ENCODE measurements around the gene MFN2.

Gene MFN2

DNA sequence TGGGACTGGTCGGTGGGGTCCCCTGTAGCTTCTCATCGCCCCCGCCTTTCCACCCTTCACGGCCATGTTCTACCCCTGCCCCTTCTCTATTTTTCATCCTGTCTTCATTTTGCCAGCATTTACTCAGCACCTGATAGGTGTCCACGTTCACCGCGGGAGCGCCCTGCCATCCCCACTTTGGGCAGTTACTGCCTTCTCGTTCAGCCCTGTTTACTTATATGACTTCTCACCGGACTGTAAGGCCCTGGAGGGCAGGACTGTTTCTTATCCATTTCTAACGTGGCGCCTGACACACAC, 380 bp downstream of the MFN2 start:
- no peaks in the 10 kb centered on the region for H3K27me3 ChIP-seq (ENCODE audit: control insufficient read depth, insufficient read depth, low read length, poor library complexity, severe bottlenecking)
- H3K9me3 ChIP-seq (ENCODE audit: control insufficient read depth, low read length) = no peaks in the 10 kb centered on the region
- 1% methylated on average over 12 of the region's 12 CpGs for WGBS, 2 experiments

DNA sequence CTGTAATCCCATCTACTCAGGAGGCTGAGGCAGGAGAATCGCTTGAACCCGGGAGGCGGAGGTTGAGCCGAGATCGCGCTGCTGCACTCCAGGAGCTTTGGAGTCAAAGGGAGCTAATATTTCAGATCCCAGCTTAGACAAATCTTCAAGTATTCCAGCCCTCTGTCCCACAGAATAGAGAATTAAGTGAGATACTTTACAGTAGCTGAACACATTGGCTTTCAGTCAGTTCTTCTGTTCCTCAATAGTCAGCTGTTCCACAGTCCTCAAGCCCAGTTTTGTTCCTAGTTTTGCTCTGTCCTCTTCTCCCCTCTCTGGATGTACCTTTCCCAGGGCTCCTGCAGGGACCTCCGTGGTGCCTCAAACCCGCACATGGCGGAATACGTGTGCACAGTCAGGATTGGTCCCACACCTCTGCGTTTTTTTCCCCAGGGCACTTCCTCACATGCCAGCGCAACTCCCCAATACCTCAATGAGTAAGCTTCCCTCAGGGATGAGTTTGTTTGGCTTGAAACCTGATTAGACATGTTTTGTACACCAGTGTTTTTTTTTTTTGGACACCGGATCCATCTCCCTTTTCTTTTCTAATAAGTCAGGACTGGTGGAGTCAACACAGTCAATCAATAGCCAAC, 1.2 kb downstream of the MFN2 start:
- Histone ChIP-seq H3K4me1 (ENCODE audit: control insufficient read depth, insufficient read depth, low read length) (peaks cover 14% of the 10 kb centered on the region), H3K36me3 (ENCODE audit: control insufficient read depth, insufficient read depth, low read length) (peaks cover 17% of the 10 kb centered on the region), H3K27me3 (ENCODE audit: control insufficient read depth, insufficient read depth, low read length, poor library complexity, severe bottlenecking) (no peaks in the 10 kb centered on the region), H3K27ac (ENCODE audit: insufficient read depth, low read depth, low read length, poor library complexity, severe bottlenecking) (no peak overlapping the region), H3K4me3 (ENCODE audit: insufficient read depth, low read depth, low read length) (peak overlapping the region; percentile 95), H3K9me3 (ENCODE audit: control insufficient read depth, low read length) (no peaks in the 10 kb centered on the region)
- 92 to 96% methylated on average over 13 of the region's 13 CpGs for WGBS, 2 experiments

More for the DNA sequence above, 380 bp downstream of the MFN2 start:
- H3K4me3 ChIP-seq (ENCODE audit: insufficient read depth, low read depth, low read length) = peak overlapping the region; percentile 95
- peaks cover 8% of the 10 kb centered on the region for H3K36me3 ChIP-seq (ENCODE audit: control insufficient read depth, insufficient read depth, low read length)
- H3K4me1 ChIP-seq (ENCODE audit: control insufficient read depth, insufficient read depth, low read length) = peaks cover 14% of the 10 kb centered on the region
- H3K27ac ChIP-seq (ENCODE audit: insufficient read depth, low read depth, low read length, poor library complexity, severe bottlenecking) = peak overlapping the region; percentile 87

DNA sequence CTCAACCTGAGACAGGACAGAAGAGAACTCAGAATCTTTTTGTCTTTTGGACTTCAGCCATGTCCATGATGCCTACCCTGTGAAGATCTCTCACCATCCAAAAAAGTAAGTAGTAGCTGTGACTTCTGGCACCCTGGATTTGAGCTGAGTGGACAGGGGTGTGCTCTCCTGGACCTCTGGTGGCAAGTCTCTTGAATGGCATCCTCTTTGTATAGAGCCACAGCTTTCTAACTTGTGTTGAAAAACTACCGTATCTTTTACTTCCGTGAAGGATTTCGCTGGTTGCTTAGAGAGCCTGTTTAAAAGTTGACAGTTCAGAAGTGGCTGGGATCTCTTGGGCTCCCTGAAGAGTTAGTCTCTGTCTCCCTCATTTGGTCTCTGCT, 1.8 kb downstream of the MFN2 start:
- Histone ChIP-seq H3K27me3 (ENCODE audit: control insufficient read depth, insufficient read depth, low read length, poor library complexity, severe bottlenecking) (no peaks in the 10 kb centered on the region), H3K9me3 (ENCODE audit: control insufficient read depth, low read length) (no peaks in the 10 kb centered on the region), H3K36me3 (ENCODE audit: control insufficient read depth, insufficient read depth, low read length) (peaks cover 17% of the 10 kb centered on the region), H3K4me3 (ENCODE audit: insufficient read depth, low read depth, low read length) (no peak overlapping the region), H3K27ac (ENCODE audit: insufficient read depth, low read depth, low read length, poor library complexity, severe bottlenecking) (no peak overlapping the region), H3K4me1 (ENCODE audit: control insufficient read depth, insufficient read depth, low read length) (peaks cover 14% of the 10 kb centered on the region)
- 92 to 95% methylated on average over 3 of the region's 3 CpGs for WGBS, 2 experiments

DNA sequence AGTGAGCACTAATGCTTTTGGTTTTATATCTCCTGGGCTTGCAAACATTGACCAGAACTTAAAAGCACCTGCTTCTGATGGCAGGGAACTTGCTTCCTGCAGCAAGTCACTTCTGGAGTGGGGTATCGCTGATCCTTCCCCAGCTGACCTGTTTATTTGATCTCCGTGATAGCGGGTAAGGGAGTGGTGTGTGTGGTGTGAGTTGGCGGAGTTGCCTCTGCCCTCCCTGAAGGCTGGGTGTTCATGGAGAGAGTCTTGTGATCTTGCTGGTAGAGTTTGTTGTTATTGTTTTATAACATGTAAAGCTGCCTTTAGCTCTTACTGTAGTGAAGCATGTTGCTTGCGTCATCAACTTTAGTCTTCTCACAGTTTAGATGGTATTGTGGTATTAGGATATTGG, 3.9 kb downstream of the MFN2 start:
- Histone ChIP-seq H3K4me1 (ENCODE audit: control insufficient read depth, insufficient read depth, low read length) (peaks cover 14% of the 10 kb centered on the region), H3K27me3 (ENCODE audit: control insufficient read depth, insufficient read depth, low read length, poor library complexity, severe bottlenecking) (no peaks in the 10 kb centered on the region), H3K9me3 (ENCODE audit: control insufficient read depth, low read length) (no peaks in the 10 kb centered on the region), H3K36me3 (ENCODE audit: control insufficient read depth, insufficient read depth, low read length) (peaks cover 17% of the 10 kb centered on the region), H3K4me3 (ENCODE audit: insufficient read depth, low read depth, low read length) (no peak overlapping the region), H3K27ac (ENCODE audit: insufficient read depth, low read depth, low read length, poor library complexity, severe bottlenecking) (no peak overlapping the region)
- 96 to 98% methylated on average over 5 of the region's 5 CpGs for WGBS, 2 experiments

DNA sequence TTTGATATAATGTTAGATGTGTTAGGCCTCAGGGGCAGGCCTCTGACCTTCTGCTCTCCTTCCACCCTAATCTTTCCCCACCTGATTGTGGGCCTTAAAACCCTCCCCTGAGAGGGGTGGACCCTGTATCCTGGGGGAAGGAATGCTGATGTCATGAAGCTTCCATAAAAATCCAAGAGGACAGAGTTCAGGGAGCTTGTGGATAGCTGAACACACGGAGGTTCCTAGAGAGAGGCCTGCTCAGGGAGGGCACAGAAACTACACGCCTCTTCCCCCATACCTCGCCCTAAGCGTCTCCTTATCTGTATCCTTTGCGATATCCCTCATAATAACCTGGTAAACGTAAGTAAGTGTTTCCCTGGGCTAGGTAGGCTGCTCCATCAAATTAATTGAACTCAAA, 4.3 kb downstream of the MFN2 start:
- H3K36me3 ChIP-seq (ENCODE audit: control insufficient read depth, insufficient read depth, low read length) = peaks cover 17% of the 10 kb centered on the region
- WGBS, 2 experiments = 97% methylated on average over 6 of the region's 6 CpGs

DNA sequence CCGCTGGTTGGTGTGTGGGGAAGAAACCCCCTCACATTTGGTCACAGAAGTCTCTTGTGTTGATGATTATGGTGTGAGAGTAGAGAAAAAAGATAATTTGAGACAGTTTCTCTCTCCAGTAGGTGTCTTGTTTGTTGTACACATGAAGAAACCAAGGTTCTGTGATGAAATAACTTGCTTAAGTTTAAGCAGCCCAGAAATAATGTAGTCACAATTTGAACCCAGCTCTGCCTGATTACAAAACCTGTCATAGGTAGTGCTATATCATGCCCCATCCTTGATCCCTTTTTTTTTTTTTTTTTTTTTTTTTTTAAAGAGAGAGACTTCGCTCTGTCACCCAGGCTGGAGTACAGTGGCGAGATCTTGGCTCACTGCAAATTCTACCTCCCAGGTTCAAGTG, 4.9 kb downstream of the MFN2 start:
- no peaks in the 10 kb centered on the region for H3K9me3 ChIP-seq (ENCODE audit: control insufficient read depth, low read length)
- no peak overlapping the region for H3K4me3 ChIP-seq (ENCODE audit: insufficient read depth, low read depth, low read length)
- peaks cover 9% of the 10 kb centered on the region for H3K4me1 ChIP-seq (ENCODE audit: control insufficient read depth, insufficient read depth, low read length)
- no peaks in the 10 kb centered on the region for H3K27me3 ChIP-seq (ENCODE audit: control insufficient read depth, insufficient read depth, low read length, poor library complexity, severe bottlenecking)
- WGBS, 2 experiments = 95 to 97% methylated on average over 3 of the region's 3 CpGs
- no peak overlapping the region for H3K27ac ChIP-seq (ENCODE audit: insufficient read depth, low read depth, low read length, poor library complexity, severe bottlenecking)
- peaks cover 20% of the 10 kb centered on the region for H3K36me3 ChIP-seq (ENCODE audit: control insufficient read depth, insufficient read depth, low read length)

More for the DNA sequence above, 4.3 kb downstream of the MFN2 start:
- Histone ChIP-seq H3K27ac (ENCODE audit: insufficient read depth, low read depth, low read length, poor library complexity, severe bottlenecking) (no peak overlapping the region), H3K9me3 (ENCODE audit: control insufficient read depth, low read length) (no peaks in the 10 kb centered on the region), H3K4me1 (ENCODE audit: control insufficient read depth, insufficient read depth, low read length) (peaks cover 10% of the 10 kb centered on the region), H3K4me3 (ENCODE audit: insufficient read depth, low read depth, low read length) (no peak overlapping the region), H3K27me3 (ENCODE audit: control insufficient read depth, insufficient read depth, low read length, poor library complexity, severe bottlenecking) (no peaks in the 10 kb centered on the region)

DNA sequence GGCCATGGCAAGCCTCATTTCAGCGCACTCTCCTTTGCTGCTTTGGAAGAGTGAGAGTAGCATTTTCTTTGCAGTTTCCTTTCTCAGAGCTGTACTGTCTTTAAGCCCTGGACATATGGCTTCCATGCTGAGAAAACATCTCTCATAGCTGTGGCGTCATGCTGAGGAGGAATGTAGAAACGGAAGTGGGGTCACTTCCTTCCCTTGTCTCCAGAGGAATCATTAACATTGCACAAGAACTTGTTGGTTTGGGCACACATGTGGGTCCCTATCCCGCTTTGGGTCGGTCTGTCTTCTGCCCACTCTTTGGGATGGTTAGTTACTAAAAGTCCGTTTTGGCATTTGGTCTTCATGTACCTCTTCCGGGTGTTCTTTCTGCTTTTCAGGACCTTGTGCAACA, 5.6 kb downstream of the MFN2 start:
- Histone ChIP-seq H3K4me3 (ENCODE audit: insufficient read depth, low read depth, low read length) (no peak overlapping the region), H3K36me3 (ENCODE audit: control insufficient read depth, insufficient read depth, low read length) (peaks cover 23% of the 10 kb centered on the region), H3K9me3 (ENCODE audit: control insufficient read depth, low read length) (no peaks in the 10 kb centered on the region), H3K27me3 (ENCODE audit: control insufficient read depth, insufficient read depth, low read length, poor library complexity, severe bottlenecking) (no peaks in the 10 kb centered on the region), H3K27ac (ENCODE audit: insufficient read depth, low read depth, low read length, poor library complexity, severe bottlenecking) (no peak overlapping the region), H3K4me1 (ENCODE audit: control insufficient read depth, insufficient read depth, low read length) (peaks cover 9% of the 10 kb centered on the region)
- 94% methylated on average over 7 of the region's 7 CpGs for WGBS, 2 experiments

DNA sequence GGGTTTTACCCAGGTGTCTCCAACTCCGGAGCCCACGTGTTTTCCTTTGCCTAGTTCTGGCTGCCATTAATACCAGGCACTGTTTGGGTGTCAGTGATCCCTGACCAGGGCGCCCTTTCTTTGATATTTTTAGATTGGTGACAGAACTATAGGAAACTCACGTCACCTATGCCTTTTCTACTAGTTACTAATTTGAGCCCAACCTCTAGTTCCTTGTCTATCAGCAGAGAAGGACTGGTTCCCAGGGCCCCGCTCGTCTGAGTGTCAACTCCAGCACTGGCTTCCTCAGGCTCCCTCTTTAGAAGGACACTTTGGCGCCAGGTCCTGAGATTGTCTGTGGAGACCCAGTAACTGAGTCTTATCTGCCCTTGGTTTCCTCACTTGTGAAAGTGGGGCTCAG, 9.4 kb downstream of the MFN2 start:
- no peaks in the 10 kb centered on the region for H3K27me3 ChIP-seq (ENCODE audit: control insufficient read depth, insufficient read depth, low read length, poor library complexity, severe bottlenecking)
- WGBS, 2 experiments = 96 to 98% methylated on average over 7 of the region's 7 CpGs
- no peak overlapping the region for H3K4me3 ChIP-seq (ENCODE audit: insufficient read depth, low read depth, low read length)
- H3K9me3 ChIP-seq (ENCODE audit: control insufficient read depth, low read length) = no peaks in the 10 kb centered on the region
- H3K27ac ChIP-seq (ENCODE audit: insufficient read depth, low read depth, low read length, poor library complexity, severe bottlenecking) = no peak overlapping the region
- no peaks in the 10 kb centered on the region for H3K4me1 ChIP-seq (ENCODE audit: control insufficient read depth, insufficient read depth, low read length)
- H3K36me3 ChIP-seq (ENCODE audit: control insufficient read depth, insufficient read depth, low read length) = peaks cover 26% of the 10 kb centered on the region

DNA sequence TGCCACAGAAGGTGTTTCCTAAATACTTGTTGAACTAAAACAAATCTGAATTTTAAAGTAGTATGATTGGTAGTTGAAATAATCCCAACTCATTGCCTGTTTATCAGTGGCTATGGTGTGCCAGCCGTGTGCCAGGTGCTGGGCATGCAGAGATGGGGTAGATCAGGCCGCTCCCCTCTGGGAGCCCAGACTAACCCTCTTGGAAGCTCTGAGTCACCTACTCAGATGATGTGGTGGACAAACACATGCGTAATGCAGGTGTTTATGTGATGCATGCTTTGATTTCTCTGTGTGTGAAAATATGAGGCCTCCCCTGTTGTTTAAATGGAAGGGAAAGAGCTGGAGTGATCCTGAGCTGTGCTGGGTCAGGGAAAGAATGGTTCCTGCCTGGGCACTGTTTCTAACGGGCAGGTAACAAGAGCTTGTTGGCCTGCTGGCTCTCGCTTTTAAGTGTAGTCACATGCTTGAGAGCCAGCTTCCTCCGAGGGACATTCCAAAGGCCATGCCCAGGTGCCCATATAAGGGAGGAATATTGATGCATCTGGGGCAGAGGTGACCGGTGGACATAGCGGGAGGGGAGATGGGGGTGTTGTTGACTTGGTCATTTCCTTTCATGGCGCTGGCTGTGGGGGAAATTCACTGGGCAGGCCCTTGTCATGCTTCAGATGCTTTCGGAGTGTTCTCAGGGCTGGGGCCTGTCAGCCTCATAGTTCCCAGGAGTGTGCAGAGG, 10.2 kb downstream of the MFN2 start:
- Histone ChIP-seq H3K27me3 (ENCODE audit: control insufficient read depth, insufficient read depth, low read length, poor library complexity, severe bottlenecking) (no peaks in the 10 kb centered on the region), H3K36me3 (ENCODE audit: control insufficient read depth, insufficient read depth, low read length) (peaks cover 26% of the 10 kb centered on the region), H3K27ac (ENCODE audit: insufficient read depth, low read depth, low read length, poor library complexity, severe bottlenecking) (no peak overlapping the region), H3K4me3 (ENCODE audit: insufficient read depth, low read depth, low read length) (no peak overlapping the region), H3K9me3 (ENCODE audit: control insufficient read depth, low read length) (no peaks in the 10 kb centered on the region), H3K4me1 (ENCODE audit: control insufficient read depth, insufficient read depth, low read length) (no peaks in the 10 kb centered on the region)
- 93 to 96% methylated on average over 10 of the region's 10 CpGs for WGBS, 2 experiments

DNA sequence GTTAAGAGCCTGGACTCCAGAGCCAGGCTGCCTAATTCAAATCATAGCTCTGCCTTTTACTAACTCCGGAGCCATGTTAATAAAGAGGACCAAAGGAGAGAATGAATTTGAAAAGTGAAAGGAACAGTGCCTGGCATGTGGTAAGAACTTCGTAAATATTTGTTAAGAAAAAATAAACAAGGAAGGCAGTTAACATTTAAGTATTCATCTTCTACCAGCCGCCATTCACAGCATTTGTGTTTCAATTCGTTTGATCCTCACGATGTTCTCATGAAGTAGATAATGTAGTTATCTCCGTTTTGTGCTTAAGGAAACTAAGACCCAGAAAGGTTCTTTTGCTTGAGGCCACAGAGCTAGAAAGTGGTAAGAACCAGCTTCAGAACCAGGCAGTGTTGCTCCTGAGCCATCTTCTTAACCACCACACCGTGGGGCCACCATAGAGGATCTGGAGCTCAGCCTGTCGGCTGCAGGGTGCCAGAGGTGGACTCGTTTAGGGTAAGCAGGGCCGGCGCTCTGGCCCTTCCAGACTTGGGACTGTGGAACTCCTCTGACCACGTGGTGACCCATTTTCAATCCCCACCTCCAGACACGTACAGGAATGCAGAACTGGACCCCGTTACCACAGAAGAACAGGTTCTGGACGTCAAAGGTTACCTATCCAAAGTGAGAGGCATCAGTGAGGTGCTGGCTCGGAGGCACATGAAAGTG, 11.9 kb downstream of the MFN2 start:
- Histone ChIP-seq H3K4me1 (ENCODE audit: control insufficient read depth, insufficient read depth, low read length) (no peaks in the 10 kb centered on the region), H3K36me3 (ENCODE audit: control insufficient read depth, insufficient read depth, low read length) (peaks cover 31% of the 10 kb centered on the region), H3K27me3 (ENCODE audit: control insufficient read depth, insufficient read depth, low read length, poor library complexity, severe bottlenecking) (no peaks in the 10 kb centered on the region), H3K4me3 (ENCODE audit: insufficient read depth, low read depth, low read length) (no peak overlapping the region), H3K9me3 (ENCODE audit: control insufficient read depth, low read length) (no peaks in the 10 kb centered on the region), H3K27ac (ENCODE audit: insufficient read depth, low read depth, low read length, poor library complexity, severe bottlenecking) (no peak overlapping the region)
- 94 to 96% methylated on average over 16 of the region's 16 CpGs for WGBS, 2 experiments

Data from ectodermal cell (in vitro differentiated cells).